Measurements from ENCODE around the gene ZNF746.

The ZNF746 gene

DNA sequence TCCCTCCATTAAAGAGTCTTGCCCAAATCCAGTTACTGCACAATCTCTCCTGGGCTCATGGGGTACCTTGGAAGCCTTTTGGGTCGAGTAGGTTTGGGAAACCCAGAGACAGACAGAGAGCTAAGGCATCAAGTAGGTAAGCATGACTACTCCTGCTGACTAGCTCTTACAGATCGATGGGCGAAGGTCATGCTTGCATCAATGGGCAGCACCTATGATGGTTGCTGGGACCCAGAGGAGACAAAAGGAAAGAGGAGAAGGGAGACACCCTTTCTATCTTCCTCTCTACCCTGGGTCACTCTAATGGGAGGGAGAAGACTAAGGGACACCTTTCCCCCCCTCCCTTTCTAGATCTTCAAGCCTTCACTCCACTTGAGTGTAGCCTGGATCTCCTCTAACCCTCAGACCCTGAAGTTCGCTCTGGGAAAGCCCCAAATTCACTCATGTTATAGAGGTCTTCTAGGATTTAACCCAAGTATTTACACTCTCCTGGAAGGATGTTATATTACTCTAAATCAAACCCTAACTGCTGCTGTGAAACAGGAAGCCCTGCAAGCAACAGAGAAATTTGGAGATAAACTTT lies 31.6 kb upstream of the ZNF746 start:
- Mint-ChIP-seq H3K36me3 (ENCODE audit: low read depth) (peaks cover 9% of the 10 kb centered on the region), H3K27ac (no peak overlapping the region), H3K4me1 (no peaks in the 10 kb centered on the region)

DNA sequence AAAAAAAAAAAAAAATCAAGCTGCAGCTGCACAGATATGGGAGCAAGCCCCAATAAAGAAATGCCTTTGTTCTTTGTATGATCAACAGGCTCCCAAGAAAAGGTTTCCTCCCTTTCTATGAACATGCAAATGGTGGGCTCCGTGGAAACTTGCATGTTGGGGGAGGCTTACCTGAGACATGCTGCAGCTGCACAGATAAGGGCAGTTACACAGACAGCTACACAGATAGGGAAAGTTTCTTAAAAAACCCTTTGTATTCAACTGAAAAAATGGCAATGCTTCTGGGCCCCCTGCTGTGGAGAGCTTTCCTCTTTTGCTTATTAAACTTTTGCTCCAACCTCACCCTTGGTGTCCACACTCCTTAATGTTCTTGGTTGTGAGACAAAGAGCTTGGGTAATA lies 29.8 kb upstream of the ZNF746 start:
- TF ChIP-seq, protein P1, sequence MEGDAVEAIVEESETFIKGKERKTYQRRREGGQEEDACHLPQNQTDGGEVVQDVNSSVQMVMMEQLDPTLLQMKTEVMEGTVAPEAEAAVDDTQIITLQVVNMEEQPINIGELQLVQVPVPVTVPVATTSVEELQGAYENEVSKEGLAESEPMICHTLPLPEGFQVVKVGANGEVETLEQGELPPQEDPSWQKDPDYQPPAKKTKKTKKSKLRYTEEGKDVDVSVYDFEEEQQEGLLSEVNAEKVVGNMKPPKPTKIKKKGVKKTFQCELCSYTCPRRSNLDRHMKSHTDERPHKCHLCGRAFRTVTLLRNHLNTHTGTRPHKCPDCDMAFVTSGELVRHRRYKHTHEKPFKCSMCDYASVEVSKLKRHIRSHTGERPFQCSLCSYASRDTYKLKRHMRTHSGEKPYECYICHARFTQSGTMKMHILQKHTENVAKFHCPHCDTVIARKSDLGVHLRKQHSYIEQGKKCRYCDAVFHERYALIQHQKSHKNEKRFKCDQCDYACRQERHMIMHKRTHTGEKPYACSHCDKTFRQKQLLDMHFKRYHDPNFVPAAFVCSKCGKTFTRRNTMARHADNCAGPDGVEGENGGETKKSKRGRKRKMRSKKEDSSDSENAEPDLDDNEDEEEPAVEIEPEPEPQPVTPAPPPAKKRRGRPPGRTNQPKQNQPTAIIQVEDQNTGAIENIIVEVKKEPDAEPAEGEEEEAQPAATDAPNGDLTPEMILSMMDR (IDR thresholded peaks at IDR 0.05; ENCODE audit: unreplicated experiment in 3 of 3) = no peak
- Mint-ChIP-seq H3K4me1 (no peaks in the 10 kb centered on the region), H3K36me3 (ENCODE audit: low read depth) (peaks cover 9% of the 10 kb centered on the region), H3K27me3 (ENCODE audit: low read depth) (no peaks in the 10 kb centered on the region), H3K4me3 (no peak overlapping the region), H3K27ac (no peak overlapping the region), H3K9me3 (peaks cover 47% of the 10 kb centered on the region)

More for the DNA sequence above, 31.6 kb upstream of the ZNF746 start:
- Mint-ChIP-seq H3K27me3 (ENCODE audit: low read depth) (no peaks in the 10 kb centered on the region), H3K4me3 (no peak overlapping the region), H3K9me3 (peaks cover 50% of the 10 kb centered on the region)
- TF ChIP-seq, protein P1 (IDR thresholded peaks at IDR 0.05; ENCODE audit: unreplicated experiment in 3 of 3) = no peak

- Mint-ChIP-seq H3K36me3 (ENCODE audit: low read depth) (peaks cover 4% of the 10 kb centered on the region), H3K27ac (no peak overlapping the region), H3K27me3 (ENCODE audit: low read depth) (peaks cover under 1% of the 10 kb centered on the region), H3K4me3 (no peak overlapping the region), H3K9me3 (peaks cover 37% of the 10 kb centered on the region), H3K4me1 (no peaks in the 10 kb centered on the region)
- TF ChIP-seq, protein P1 (IDR thresholded peaks at IDR 0.05; ENCODE audit: unreplicated experiment in 3 of 3) = no peak
Observed at GRCh38 chr7:149525280-149525679, 27.7 kb upstream of the ZNF746 start.

- Mint-ChIP-seq H3K36me3 (ENCODE audit: low read depth) (peaks cover 4% of the 10 kb centered on the region), H3K4me3 (no peak overlapping the region), H3K27me3 (ENCODE audit: low read depth) (peaks cover 5% of the 10 kb centered on the region), H3K27ac (no peak overlapping the region), H3K4me1 (no peaks in the 10 kb centered on the region), H3K9me3 (peaks cover 32% of the 10 kb centered on the region)
- TF ChIP-seq, protein P1 (IDR thresholded peaks at IDR 0.05; ENCODE audit: unreplicated experiment in 3 of 3) = no peak
Observed at GRCh38 chr7:149524394-149524793, 26.8 kb upstream of the ZNF746 start.

DNA sequence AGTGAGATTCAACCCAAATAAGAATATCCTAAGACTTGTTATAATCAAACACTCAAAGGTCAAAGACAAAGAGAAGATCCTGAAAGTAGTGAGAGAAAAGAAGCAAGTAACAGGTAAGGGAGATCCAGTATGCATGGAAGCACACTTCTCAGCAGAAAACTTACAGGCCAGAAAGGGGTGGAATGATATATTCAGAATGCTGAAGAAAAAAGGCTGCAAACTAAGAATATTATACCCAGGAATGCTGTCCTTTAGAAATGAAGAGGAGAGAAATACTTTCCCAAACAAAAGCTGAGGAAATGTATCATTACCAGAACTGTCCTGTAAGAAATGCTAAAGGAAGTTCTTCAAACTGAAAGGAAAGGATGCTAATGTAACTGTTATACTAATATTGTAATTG lies 12.6 kb upstream of the ZNF746 start:
- H3K4me3 Mint-ChIP-seq = no peak overlapping the region
- no peak overlapping the region for H3K27ac Mint-ChIP-seq
- peaks cover 4% of the 10 kb centered on the region for H3K36me3 Mint-ChIP-seq (ENCODE audit: low read depth)
- peaks cover 62% of the 10 kb centered on the region for H3K9me3 Mint-ChIP-seq
- TF ChIP-seq, protein P1 (IDR thresholded peaks at IDR 0.05; ENCODE audit: unreplicated experiment in 3 of 3) = no peak
- peaks cover 5% of the 10 kb centered on the region for H3K27me3 Mint-ChIP-seq (ENCODE audit: low read depth)
- no peaks in the 10 kb centered on the region for H3K4me1 Mint-ChIP-seq

GRCh38 chr7:149509774-149510173 lies 12.2 kb upstream of the ZNF746 start:
- Mint-ChIP-seq H3K9me3 (peaks cover 63% of the 10 kb centered on the region), H3K27ac (no peak overlapping the region), H3K27me3 (ENCODE audit: low read depth) (peaks cover 2% of the 10 kb centered on the region), H3K4me1 (no peaks in the 10 kb centered on the region), H3K36me3 (ENCODE audit: low read depth) (peaks cover 4% of the 10 kb centered on the region), H3K4me3 (no peak overlapping the region)
- TF ChIP-seq, protein P1 (IDR thresholded peaks at IDR 0.05; ENCODE audit: unreplicated experiment in 3 of 3) = no peak

Data from nephron (organoid).